ENCODE measurements around the gene CDC42EP5.
"Not testable (repeated sequence)": the region's sequence is repeated elsewhere in the genome, so short reads cannot be mapped to it uniquely, and the experiment has no call there.

The CDC42EP5 gene

DNA sequence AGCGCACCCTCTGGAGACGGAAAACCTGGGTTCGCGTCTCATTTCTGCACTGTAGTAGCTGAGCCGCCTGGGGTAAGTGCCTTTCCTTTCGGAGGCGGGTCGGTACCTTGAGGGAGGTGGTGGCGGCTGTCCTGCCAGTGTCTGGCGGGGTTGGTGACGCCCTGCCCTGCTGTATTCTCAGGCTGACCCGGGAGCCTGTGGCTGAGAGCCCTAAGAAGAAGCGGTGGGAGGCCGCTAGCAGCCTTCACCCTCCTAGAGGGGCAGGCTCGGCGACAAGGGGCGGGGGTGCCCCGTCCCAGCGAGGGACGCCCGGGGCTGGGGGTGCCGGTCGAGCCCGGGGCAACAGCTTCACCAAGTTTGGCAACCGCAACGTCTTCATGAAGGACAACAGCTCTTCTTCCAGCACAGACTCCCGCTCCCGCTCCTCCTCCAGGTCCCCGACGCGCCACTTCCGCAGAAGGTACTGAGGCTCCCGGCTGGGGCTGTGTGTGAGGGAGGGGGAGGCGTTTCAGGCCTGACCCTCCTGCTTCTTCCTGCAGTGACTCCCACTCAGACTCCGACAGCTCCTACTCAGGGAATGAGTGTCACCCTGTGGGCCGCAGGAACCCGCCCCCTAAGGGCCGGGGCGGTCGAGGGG, 17.2 kb downstream of the CDC42EP5 start:
- Histone ChIP-seq H3K36me3 (ENCODE audit: insufficient read depth, low read length) (peaks cover 94% of the 10 kb centered on the region), H2AFZ (ENCODE audit: low read depth, low read length) (no peak overlapping the region), H3K4me3 (ENCODE audit: low read length) (no peak overlapping the region), H3K4me1 (ENCODE audit: insufficient read depth, low read length) (peaks cover 5% of the 10 kb centered on the region), H3K27me3 (ENCODE audit: insufficient read depth, low read length) (no peaks in the 10 kb centered on the region), H3K9me3 (ENCODE audit: low read length) (no peaks in the 10 kb centered on the region)

DNA sequence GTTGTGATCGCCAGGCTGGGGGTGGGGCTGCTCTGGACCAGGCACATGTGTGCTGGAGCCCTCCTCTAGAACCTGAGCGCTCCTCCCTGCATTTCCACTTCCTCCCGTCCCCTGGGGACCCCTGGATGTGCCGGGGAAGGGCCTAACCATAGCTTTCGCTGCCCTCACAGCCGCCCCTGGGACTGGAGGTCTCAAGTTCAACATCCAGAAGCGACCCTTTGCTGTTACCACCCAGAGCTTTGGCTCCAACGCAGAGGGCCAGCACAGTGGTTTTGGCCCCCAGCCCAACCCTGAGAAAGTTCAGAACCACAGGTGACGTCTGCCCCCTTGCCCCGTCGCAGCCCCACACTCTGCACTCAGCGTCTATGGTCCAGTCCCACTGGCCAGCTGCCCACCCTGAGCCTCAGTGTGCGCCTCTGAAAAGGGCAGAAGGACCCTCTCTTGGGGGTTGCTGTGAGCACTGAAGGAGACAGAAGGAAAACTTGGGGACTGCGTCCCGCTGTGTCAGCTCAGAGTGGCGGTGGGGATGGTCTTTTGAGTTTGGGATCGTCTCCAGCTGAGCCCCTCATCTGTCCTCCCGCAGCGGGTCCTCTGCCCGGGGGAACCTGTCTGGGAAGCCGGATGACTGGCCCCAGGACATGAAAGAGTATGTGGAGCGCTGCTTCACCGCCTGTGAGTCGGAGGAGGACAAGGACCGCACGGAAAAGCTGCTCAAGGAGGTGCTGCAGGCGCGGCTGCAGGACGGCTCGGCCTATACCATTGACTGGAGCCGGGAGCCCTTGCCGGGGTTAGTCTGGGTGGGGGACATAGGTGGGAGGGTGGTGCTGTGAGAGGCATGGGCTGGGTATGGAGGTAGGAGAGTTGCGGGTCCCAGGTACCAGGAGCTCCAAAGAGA, 18.1 kb downstream of the CDC42EP5 start:
- peaks cover 13% of the 10 kb centered on the region for H3K4me1 ChIP-seq (ENCODE audit: insufficient read depth, low read length)
- no peaks in the 10 kb centered on the region for H3K9me3 ChIP-seq (ENCODE audit: low read length)
- no peak overlapping the region for H2AFZ ChIP-seq (ENCODE audit: low read depth, low read length)
- H3K4me3 ChIP-seq (ENCODE audit: low read length): no peak overlapping the region
- H3K36me3 ChIP-seq (ENCODE audit: insufficient read depth, low read length): peaks cover 90% of the 10 kb centered on the region
- H3K27me3 ChIP-seq (ENCODE audit: insufficient read depth, low read length): no peaks in the 10 kb centered on the region

- Histone ChIP-seq H3K9me3 (ENCODE audit: low read length) (no peaks in the 10 kb centered on the region), H3K4me3 (ENCODE audit: low read length) (no peak overlapping the region), H3K27me3 (ENCODE audit: insufficient read depth, low read length) (no peaks in the 10 kb centered on the region), H3K36me3 (ENCODE audit: insufficient read depth, low read length) (peaks cover 81% of the 10 kb centered on the region), H3K4me1 (ENCODE audit: insufficient read depth, low read length) (peaks cover 17% of the 10 kb centered on the region), H2AFZ (ENCODE audit: low read depth, low read length) (no peak overlapping the region)
Measured at GRCh38 chr19:54453921-54454780, 18.9 kb downstream of the CDC42EP5 start.

DNA sequence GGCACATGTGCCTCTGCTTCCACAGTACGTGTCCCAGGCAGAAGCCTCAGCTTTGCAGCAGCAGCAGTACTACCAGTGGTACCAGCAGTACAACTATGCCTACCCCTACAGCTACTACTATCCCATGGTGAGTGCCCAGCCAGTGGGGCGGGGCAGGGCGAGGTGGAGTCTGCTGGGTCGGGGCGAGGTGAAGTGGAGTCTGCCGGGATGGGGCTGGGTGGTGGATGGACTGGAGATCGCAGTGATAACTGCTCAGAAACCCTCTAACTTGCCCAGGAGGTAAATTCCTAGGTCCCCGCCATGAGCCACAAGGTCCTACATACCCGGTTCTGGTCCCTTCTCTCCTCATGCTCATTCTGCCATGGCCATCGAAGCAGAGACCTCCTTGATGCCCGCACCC, 20.5 kb downstream of the CDC42EP5 start:
- Histone ChIP-seq H3K9me3 (ENCODE audit: low read length) (no peaks in the 10 kb centered on the region), H3K4me3 (ENCODE audit: low read length) (no peak overlapping the region), H3K4me1 (ENCODE audit: insufficient read depth, low read length) (peaks cover 20% of the 10 kb centered on the region), H3K36me3 (ENCODE audit: insufficient read depth, low read length) (peaks cover 66% of the 10 kb centered on the region), H3K27me3 (ENCODE audit: insufficient read depth, low read length) (no peaks in the 10 kb centered on the region), H2AFZ (ENCODE audit: low read depth, low read length) (no peak overlapping the region)

DNA sequence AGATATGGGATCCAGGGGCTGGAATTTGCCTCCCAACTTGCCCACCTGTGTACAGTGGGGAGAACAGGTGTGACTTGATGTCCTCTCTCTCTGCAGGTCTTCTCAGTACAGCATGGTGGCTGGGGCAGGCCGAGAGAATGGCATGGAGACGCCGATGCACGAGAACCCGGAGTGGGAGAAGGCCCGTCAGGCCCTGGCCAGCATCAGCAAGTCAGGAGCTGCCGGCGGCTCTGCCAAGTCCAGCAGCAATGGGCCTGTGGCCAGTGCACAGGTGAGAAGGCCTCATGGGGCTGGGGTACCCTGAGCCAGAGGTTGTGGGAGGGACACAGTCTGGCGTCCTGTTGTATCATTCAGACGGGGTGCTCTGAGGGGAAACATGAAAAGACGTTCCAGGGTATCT, 21.1 kb downstream of the CDC42EP5 start:
- H3K36me3 ChIP-seq (ENCODE audit: insufficient read depth, low read length): peaks cover 61% of the 10 kb centered on the region

DNA sequence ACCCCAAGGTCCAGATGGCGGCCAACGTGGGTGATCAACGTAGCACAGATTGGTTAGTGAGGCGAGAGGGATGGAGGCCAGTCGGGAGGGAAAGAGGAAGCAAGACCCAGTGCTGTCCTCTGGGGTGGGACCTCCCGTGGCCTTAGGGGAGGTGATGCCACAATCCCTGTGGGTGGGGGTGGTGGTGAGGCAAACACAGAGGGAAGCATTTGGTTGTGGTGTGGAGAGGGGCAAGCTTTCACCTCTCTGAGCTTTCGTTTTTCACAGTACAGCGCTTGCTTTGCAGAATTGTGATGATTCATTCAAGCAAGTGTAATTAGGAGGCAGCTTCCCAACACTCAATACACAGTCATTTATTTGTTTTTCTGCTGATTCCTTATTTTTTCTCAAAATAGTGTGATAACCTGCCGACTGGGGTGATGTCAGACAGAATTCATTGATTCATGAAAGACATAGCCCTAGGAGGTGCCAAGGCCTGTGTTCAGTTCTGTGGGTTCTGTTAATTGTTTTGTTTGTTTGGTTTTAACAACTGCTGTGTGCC, 21.7 kb downstream of the CDC42EP5 start:
- Histone ChIP-seq H3K4me3 (ENCODE audit: low read length) (no peak overlapping the region), H3K36me3 (ENCODE audit: insufficient read depth, low read length) (peaks cover 56% of the 10 kb centered on the region), H3K4me1 (ENCODE audit: insufficient read depth, low read length) (peaks cover 29% of the 10 kb centered on the region), H3K9me3 (ENCODE audit: low read length) (no peaks in the 10 kb centered on the region), H3K27me3 (ENCODE audit: insufficient read depth, low read length) (no peaks in the 10 kb centered on the region), H2AFZ (ENCODE audit: low read depth, low read length) (no peak overlapping the region)

More for the DNA sequence above, 21.1 kb downstream of the CDC42EP5 start:
- Histone ChIP-seq H2AFZ (ENCODE audit: low read depth, low read length) (no peak overlapping the region), H3K27me3 (ENCODE audit: insufficient read depth, low read length) (no peaks in the 10 kb centered on the region), H3K4me3 (ENCODE audit: low read length) (no peak overlapping the region), H3K4me1 (ENCODE audit: insufficient read depth, low read length) (peaks cover 26% of the 10 kb centered on the region), H3K9me3 (ENCODE audit: low read length) (no peaks in the 10 kb centered on the region)

DNA sequence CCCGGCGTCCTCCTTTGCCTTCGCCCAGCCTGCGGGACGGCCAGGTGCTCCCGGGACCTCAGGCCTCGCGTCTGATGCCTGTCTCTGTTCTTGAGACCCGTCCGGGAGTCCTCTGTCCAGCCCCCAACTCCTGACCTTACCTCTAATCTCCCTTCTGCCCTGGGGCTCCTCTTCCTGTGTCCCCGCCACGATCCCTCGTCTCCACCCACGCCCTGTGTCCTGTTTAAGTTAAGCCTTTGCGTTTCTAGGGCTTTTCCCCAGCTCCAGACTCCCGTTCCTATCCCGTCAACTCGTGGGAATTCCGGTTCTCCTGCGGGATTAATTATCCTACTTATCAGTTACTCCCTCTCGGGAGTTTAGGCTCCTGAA, 23.4 kb downstream of the CDC42EP5 start:
- H3K4me3 ChIP-seq (ENCODE audit: low read length): peak overlapping the region; percentile 73
- H3K36me3 ChIP-seq (ENCODE audit: insufficient read depth, low read length): peaks cover 47% of the 10 kb centered on the region
- H3K4me1 ChIP-seq (ENCODE audit: insufficient read depth, low read length): peaks cover 29% of the 10 kb centered on the region
- no peaks in the 10 kb centered on the region for H3K9me3 ChIP-seq (ENCODE audit: low read length)
- H3K27me3 ChIP-seq (ENCODE audit: insufficient read depth, low read length): no peaks in the 10 kb centered on the region
- H2AFZ ChIP-seq (ENCODE audit: low read depth, low read length): no peak overlapping the region

DNA sequence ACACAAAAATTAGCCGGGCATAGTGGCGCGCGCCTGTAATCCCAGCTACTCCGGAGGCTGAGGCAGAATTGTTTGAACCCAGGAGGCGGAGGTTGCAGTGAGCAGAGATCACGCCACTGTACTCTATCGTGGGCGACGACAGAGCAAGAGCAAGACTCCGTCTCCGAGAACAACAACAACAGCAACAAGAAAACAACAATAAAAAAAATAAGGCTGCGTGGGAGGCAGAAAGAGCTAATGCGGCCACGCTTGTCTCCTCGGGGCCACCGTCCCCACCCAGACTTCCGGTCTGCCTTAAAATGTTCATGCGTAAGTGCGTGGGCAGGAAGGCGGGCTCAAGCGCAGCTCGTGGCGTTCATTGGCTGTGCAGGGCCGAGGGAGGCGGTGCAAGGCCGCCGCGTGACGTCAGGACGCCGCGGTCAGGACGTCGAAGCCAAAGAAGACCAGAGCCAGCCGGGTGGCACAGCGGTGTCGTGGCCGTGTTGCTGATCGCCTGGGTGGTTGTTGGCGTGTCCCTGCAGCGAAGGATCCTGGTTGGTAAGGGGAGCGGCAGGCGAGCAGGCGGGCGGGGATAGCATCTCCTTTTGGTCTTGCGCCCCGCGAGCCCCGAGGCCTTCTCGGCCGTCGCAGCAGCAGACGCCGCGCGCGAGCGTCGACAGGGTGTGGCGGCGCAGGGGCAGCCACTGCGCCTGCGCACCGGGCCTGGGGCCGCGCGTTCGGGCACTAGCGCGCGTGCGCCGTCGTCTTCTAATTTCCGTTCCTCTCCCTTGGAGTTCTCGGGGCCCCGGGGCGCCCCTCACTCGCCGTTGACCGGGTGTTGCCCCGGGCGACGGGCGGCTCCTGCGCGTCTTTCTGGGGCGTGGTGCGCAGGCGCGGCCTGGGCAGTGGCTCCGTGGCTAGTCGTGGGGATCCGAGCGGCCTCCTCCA, 24.1 kb downstream of the CDC42EP5 start, which contains the start of gene LENG8:
LENG8 (plus strand) TSS at position 426 of the 927 bp plus-strand sequence. CDS start 2,146 bp downstream, outside the sequence.
- Histone ChIP-seq H3K4me1 (ENCODE audit: insufficient read depth, low read length) (peaks cover 29% of the 10 kb centered on the region), H3K36me3 (ENCODE audit: insufficient read depth, low read length) (peaks cover 45% of the 10 kb centered on the region), H2AFZ (ENCODE audit: low read depth, low read length) (no peak within 1 kb of the TSS), H3K9me3 (ENCODE audit: low read length) (no peaks in the 10 kb centered on the region), H3K27me3 (ENCODE audit: insufficient read depth, low read length) (no peaks in the 10 kb centered on the region), H3K4me3 (ENCODE audit: low read length) (peak within 1 kb of the TSS; percentile 73)

DNA sequence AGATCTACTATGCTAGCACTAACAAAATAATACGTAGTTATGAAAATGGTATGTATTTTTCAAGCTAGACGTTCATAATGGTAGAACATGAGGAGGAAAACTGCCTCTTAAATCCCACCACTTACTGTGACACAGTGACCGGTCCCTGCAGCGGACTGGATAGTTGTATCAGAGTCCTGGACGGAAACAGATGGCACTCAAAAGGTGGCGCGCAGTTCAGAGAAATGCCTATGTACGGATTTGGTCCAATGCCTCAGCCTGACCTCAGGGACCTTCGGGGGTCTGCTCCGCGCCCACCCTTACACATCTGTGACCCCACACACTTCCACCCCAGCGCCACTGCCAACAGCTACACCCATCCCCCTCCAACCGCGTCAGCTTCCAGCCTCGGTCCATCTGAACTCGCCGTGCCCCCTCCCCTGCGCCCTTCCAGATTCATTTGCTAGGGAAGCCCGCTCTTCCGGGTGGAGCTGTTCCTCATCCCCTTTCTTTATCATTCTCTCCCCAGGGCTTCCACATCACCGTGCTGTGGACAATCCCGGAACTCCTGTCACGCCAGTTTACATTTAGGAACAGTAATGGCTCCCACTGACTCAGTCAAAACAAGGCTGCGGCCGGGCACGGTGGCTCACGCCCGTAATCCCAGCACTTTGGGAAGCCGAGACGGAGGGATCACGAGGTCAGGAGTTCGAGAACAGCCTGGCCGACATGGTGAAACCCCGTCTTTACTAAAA, 24.9 kb downstream of the CDC42EP5 start:
- Histone ChIP-seq H3K4me3 (ENCODE audit: low read length) (peak overlapping the region; percentile 73), H3K9me3 (ENCODE audit: low read length) (no peaks in the 10 kb centered on the region), H2AFZ (ENCODE audit: low read depth, low read length) (no peak overlapping the region), H3K4me1 (ENCODE audit: insufficient read depth, low read length) (peaks cover 29% of the 10 kb centered on the region), H3K27me3 (ENCODE audit: insufficient read depth, low read length) (no peaks in the 10 kb centered on the region), H3K36me3 (ENCODE audit: insufficient read depth, low read length) (peaks cover 38% of the 10 kb centered on the region)

- peaks cover 28% of the 10 kb centered on the region for H3K4me1 ChIP-seq (ENCODE audit: insufficient read depth, low read length)
- peaks cover 20% of the 10 kb centered on the region for H3K36me3 ChIP-seq (ENCODE audit: insufficient read depth, low read length)
- H3K27me3 ChIP-seq (ENCODE audit: insufficient read depth, low read length); H3K4me3 ChIP-seq (ENCODE audit: low read length); H3K9me3 ChIP-seq (ENCODE audit: low read length); H2AFZ ChIP-seq (ENCODE audit: low read depth, low read length): not testable (repeated sequence)
Measured at GRCh38 chr19:54446349-54446748, 26.7 kb downstream of the CDC42EP5 start.

DNA sequence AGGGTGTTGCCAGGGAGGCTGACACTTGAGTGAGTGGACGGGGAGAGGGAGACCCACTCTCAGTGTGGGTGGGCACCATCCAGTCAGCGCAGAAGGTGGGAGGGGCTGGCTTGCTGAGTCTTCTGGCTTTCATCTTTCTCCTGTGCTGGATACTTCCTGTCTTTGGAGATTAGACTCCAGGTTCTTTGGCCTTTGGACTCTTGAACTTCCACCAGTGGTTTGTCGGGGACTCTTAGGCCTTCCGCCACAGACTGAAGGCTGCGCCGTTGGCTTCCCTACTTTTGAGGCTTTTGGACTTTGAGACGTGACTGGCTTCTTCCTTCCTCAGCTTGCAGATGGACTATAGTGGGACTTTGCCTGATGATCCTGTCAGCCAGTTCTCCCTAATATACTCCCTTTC, 28.4 kb downstream of the CDC42EP5 start:
- Histone ChIP-seq H3K4me3 (ENCODE audit: low read length) (no peak overlapping the region), H3K27me3 (ENCODE audit: insufficient read depth, low read length) (no peaks in the 10 kb centered on the region), H2AFZ (ENCODE audit: low read depth, low read length) (no peak overlapping the region), H3K9me3 (ENCODE audit: low read length) (no peaks in the 10 kb centered on the region), H3K4me1 (ENCODE audit: insufficient read depth, low read length) (peaks cover 13% of the 10 kb centered on the region), H3K36me3 (ENCODE audit: insufficient read depth, low read length) (peaks cover 14% of the 10 kb centered on the region)
